GDM1 (cell line): ENCODE results near the gene GPHN.
"Not testable (repeated sequence)": the region's sequence is repeated elsewhere in the genome, so short reads cannot be mapped to it uniquely, and the experiment has no call there.

Experiments used
- DNase-seq: peaks from one replicate; lab custom pipeline; 2025; lab: John Stamatoyannopoulos, UW

GPHN gene

DNA sequence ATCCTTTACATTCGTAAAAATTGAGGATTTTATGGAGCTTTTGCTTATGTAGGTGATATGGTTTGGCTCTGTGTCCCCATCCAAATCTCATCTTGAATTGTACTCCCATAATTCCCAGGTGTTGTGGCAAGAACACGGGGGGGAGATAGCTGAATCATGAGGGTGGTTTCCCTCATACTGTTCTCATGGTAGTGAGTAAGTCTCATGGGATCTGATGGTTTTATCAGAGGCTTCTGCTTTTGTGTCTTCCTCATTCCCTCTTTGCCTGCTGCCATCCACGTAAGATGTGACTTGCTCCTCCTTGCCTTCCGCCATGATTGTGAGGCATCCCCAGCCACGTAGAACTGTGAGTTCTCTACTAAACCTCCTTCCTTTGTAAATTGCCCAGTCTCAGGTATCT lies 5.1 kb upstream of the GPHN start:
- not testable (repeated sequence) for DNase-seq

DNA sequence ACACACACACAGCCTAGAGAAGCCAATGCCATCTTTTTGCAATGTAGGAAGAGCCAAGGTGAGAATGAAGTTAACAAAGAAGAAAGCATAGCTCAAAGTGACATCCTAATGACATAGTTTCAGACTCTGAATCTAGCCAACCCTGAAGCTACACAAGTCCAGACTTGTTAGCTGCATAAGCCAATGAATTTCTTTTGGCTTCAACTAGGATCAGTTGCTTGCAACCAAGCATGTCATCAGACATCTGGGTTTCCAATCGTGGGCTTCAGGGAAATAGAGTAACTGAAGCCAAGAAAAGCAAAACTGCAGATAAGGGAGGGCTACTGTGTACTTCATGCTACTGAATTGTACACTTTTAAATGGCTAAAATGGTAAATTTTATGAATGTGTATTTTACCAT lies 4.4 kb upstream of the GPHN start:
- no peak for DNase-seq

DNA sequence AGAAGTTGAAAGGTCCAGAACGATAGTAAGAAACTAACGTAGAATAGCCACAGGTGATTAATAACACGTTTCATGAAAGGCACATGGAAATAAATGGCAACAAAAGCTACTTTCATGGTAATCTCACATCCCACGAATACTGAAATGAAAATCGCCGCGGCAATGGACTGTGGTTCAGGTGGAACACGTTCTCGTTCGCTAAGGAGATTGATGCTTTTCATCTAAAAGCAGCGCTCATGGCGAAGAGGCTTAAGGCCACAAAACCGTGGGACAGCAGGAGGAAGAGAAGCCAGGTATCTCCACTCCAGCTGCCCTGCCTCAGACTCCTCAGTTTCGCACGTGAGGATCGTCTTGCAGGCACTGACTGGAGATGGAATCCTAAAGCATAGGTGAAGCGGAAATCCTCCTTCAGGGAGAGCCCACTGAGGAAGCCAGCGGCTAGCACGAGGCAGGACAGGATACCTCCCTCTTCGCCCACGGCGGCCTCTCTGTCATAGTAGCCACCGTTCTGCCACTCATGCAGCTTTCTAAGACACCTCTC lies 696 bp upstream of the GPHN start:
- no peak for DNase-seq

DNA sequence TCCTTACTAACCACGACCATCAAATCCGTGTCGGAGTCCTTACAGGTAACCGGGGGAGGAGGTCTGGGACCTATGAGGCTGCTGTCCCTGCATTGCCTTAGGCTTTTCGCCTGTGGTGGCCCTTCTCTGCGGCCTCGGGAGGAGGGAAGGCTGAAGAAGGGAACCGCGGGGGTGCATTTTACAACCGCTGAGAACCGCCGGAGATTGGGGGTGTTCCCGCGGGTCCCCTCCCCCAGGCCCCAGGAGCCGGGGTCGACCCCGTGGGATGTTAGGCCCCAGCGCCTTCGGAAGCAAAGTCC lies 549 bp downstream of the GPHN start:
- DNase-seq, result no peak

DNA sequence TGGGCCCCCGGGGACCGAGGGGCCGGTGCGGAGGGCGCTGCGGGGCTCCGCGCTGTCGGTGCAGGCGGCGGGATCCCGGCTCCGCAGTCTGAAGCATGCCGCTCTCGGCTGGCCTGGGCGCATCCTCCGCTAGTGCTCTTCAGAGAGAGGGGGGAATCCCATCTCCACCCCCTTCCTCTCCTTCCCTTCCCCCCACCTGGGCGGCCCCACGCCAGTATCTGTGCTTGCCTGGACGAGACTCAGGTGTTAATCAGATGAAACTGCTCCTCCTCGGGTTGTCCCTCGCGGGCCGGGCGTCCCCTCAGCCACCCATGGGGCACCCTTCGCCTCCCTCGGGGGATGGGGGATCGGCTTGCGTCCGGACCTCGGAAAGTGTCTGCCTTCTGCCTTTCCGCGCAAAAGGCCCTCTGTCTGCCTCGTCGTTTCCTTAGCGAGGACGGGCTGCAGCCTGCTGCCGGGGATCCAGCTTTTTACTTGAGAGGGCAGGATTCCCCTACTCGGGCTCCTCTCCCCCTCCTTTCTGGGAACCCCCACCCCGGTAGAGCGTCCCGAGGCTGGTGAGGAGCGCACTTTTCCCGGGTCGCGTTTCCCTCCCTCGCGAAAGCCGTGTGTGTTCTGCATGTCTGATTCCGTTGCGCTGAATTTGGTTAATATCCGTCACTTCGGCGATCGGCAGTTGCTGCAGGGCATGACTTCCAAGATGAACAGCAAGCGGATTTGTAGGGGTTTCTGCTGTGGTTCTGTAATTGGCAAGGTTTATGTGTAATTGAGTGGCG lies 1.1 kb downstream of the GPHN start:
- no peak for DNase-seq

DNA sequence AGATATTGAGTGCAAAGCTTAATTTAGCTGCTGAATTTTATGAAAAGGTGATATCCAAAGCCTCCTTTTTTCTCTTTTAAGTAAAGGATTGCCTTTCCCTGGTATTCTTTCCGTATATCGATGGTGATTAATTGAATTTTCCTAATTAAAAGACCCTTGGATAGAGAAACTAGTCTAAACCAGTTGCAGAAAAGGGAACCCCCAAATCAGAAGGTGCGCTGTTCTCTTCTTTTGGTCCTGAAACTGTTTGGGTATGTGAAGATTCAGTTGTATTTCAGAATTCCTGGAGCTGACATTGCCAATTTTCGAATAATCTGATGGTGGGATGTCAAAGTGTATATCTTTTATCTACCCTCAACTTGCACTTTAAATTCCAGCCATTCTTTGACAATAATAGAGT lies 1.9 kb downstream of the GPHN start:
- no peak for DNase-seq

DNA sequence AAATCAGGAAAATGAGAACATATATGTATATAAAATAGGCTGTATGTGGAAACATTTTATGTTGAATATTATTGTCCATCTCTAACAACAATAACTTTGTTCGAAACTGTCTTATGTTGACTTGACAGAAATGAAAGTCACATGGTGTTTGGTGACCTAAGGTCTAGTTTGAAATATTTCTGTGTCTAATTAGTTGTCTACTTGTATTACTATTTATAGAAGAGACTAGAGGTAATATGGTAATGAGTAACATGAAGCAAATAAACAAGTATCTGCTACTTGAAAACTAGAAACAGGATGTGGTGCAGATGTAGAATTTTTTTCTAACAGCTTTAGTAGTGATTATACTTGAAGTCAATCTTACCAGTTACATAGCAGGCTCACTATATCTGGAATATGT lies 3.9 kb downstream of the GPHN start:
- no peak for DNase-seq

DNA sequence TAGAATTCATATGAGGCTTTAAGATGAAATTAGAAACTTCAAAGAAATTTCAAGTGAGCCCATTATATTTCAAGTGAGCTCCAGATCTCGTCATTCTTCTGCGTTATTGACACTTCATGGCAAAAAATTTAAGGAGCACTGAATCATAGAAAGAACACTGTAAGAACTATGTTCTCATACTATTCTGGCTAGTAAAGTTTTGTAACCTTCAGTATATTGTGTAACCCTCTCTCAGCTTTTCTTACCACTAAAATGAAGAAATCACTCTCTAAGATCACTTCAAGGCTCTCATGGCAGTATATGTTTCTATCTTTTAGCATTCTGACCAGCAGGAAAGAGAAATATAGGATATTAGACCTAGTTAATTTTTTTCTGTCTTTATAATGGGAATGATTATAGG lies 6.3 kb downstream of the GPHN start:
- no peak for DNase-seq

DNA sequence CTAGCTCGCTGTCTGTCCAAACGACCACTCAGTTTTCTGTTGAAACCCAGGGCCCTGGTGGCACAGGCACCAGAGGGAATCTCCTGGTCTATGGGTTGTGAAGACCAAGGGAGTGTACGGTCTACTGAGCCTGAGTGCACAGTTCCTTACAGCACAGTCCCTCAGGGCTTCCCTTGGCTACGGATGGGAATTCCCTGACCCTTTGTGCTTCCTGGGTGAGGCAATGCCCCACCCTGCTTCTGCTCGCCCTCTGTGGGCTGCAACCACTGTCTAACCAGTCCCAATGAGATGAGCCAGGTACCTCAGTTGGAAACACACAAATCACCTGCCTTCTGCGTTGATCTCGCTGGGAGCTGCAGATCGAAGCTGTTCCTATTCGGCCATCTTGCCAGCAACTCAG lies 22.6 kb downstream of the GPHN start:
- no peak for DNase-seq

DNA sequence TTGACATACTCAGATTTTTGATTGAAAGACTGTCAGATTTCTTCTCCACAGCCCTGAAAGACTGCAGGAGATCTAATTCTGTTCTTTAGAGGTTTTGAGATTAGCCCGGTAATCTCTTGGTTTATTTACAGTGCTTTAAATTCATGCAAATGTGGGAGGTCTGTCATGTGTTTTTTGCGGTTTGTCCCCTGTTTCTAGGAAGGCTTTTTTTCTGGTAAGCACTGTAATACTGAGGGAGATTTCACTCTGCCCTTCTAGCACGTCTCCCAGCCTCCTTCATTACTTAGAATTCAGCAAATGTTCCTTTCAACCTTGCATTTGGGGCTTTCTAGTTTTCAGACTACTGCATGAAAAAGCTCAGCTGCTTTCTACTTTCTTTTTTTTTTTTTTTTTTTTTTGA lies 31.1 kb downstream of the GPHN start:
- DNase-seq, result no peak

DNA sequence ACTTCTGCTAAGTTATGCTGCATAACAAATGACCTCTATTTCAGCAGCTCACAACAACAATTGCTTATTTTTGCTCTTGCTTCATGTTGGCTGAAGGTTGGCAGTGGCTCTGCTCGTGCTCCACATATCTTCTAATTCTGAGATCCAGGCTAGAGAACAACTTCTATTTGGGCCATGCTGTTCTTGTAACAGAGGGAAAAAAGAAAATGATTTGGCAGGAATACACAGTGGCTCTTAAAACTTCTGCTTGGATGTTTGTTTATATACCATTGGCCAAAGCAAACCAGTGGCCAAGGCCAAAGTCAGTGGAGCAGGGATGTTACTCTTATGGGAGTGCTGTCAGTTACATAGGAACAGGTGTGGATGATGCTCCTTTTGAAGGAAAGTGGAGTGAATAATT lies 32.1 kb downstream of the GPHN start:
- no peak for DNase-seq

DNA sequence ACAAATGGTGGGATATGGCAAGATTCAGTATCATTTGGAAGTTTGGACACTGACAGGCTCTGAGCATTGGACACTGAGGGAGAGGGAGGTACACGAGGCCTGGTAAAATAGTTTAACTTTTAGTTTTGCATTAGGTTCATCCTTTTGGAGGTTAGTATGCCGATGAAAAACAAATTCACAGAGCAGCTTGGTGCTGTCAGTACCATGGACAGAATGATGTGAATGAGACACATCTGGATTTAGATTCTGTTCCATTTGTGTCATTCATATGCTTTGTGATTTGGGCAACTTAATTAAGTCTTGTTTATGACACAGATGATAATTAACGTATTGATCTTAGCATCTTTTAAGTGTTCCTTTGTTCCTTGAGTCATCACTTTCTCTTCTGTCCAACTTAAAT lies 33.7 kb downstream of the GPHN start:
- no peak for DNase-seq

DNA sequence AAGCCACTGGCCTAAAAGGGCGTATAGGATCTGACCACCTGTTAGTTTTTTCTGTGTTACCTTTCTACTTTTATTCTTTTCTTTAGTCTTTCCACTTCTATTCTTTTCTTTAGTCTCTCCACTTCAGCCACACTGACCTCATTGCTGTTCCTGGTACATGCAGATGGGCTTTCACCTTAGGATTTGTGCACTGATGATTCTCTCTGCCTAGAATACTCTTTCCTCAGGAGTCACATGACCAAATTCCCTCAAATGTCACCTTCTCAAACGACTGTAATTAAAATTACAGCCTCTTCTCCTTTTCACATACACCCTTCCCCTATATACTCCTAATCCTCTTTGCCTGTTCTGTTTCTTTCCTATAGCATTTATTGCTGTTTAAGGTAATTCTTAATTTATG lies 36.0 kb downstream of the GPHN start:
- DNase-seq, result no peak

DNA sequence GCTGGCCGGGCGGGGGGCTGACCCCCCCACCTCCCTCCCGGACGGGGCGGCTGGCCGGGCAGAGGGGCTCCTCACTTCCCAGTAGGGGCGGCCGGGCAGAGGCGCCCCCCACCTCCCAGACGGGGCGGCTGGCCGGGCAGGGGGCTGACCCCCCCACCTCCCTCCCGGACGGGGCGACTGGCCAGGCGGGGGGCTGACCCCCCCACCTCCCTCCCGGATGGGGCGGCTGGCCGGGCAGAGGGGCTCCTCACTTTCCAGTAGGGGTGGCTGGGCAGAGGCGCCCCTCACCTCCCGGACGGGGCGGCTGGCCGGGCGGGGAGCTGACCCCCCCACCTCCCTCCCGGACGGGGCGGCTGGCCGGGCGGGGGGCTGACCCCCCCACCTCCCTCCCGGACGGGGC lies 37.2 kb downstream of the GPHN start:
- not testable (repeated sequence) for DNase-seq

DNA sequence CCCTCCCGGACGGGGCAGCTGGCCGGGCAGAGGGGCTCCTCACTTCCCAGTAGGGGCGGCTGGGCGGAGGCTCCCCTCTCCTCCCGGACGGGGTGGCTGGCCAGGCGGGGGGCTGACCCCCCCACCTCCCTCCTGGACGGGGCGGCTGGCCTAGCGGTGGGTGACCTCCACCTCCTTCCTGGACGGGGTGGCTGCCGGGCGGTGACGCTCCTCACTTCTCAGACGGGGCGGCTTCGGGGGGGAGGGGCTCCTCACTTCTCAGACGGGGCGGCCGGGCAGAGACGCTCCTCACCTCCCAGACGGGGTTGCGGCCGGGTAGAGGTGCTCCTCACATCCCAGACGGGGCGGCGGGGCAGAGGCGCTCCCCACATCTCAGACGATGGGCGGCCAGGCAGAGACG lies 37.8 kb downstream of the GPHN start:
- not testable (repeated sequence) for DNase-seq

DNA sequence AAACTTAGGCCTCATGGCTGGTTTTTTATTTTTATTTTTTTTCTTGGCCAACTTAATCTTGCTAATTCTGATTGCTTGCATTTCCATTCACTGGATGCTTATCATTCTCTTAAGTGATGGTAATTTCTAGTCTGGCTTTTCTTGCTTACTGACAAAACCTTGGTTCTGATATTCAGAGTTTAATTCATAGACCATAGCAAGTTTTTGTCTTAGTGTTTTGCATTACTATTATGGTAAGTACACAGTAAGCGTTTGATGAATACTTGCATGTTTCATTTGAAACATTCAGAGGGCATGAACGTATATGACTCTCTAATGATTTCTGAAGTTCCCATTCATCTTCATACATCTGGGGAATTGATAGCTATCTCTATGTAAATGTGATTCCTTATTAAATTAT lies 55.8 kb downstream of the GPHN start:
- DNase-seq, result no peak

DNA sequence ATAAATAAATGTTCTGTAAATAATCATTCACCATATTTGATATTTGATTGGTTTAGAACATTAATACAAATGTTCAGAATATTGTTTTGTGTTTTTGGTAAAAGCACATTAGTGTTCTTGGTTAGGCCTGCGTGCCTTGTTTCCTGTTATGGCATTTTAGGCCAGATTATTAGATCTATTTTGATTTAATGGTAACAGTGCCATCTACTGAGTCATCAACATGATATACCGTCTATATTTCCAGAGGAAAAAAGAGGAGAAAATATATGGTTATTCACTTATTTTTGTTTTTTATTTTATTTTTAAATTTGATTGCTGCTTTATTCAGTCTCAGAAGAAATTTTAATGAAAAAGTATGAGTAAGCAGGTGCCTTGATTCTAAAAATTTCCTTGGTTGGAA lies 60.3 kb downstream of the GPHN start:
- DNase-seq, result no peak

DNA sequence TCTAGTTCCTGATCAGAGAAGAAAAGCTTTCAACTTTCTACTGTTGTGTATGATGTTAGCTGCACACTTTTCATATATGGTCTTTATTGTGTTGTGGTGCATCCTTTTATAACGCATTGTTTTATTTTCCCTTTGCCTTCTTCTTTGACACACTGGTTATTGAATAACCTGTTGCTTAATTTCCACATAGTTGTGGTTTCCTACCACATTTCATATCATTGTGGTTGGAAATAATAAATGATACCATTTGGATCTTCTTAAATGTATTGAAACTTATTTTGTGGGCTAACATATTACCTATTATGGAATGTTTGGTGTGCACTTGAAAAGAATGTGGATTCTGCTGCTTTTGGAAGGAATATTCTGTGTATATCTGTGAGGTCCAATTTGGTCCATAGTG lies 64.9 kb downstream of the GPHN start:
- no peak for DNase-seq

DNA sequence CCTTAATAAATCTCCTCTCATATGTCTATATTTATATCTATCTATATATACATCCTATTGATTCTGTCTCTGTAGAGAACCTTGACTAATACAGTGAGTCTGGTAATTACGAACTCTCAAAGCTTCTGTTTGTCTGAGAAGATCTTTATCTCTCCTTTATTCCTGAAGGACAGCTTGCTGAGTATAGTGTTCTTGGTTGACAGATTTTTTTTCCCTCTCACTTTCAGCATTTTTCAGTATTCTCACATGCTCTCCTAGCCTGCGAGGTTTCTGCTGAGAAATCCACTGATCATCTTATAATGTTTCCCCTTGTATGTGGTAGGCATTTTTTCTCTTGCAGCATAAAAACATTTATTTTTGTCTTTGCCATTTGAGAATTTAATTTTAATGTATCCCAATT lies 67.1 kb downstream of the GPHN start:
- no peak for DNase-seq

DNA sequence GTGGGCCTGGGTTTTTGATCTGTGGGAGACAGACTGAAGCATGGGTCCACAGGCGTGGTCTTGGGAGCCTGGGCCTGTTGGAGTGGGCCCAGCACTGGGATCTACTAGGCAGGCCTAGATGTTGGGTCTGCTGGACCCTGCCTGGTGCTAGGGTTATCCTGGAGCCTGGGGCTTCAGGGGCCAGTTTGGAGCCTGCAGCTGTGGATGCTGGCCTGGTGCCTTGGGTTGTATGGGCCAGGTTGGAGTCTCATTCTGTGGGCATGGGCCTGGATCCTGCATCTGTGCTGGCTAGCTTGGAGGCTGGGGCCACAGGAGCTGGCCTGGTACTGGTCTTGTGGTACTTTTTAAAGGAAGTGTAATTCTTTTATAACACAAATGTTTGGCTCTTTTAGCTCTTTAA lies 68.0 kb downstream of the GPHN start:
- no peak for DNase-seq

DNA sequence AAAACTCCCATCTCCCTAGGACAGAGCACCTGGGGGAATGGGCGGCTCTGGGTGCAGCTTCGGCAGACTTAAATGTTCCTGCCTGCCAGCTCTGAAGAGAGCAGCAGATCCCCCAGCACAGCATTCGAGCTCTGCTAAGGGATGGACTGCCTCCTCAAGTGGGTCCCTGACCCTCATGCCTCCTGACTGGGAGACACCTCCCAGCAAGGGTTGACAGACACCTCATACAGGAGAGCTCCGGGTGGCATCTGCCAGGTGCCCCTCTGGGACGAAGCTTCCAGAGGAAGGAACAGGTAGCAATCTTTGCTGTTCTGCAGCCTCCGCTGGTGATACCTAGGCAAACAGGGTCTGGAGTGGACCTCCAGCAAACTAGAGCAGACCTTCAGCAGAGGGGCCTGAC lies 79.8 kb downstream of the GPHN start:
- not testable (repeated sequence) for DNase-seq

DNA sequence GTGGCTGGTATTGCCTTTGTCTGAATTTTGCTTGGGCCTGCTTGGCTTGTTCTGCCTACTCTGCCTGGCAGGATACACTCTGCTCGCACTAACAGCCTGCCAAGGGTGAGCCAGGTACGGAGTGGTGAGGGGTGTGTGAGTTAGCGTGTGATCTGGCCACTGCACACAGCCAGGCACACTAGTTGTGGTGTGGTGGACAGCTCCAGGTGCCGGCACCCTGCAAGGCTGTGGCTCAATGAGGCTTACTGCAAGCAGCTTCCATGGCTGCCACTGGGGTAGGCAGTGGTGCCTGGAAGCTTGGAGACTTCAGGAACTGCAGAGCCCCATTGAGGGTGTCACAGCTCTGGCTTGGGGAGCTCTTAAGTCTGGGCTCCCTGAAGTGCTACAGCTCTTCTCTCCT lies 87.4 kb downstream of the GPHN start:
- no peak for DNase-seq

DNA sequence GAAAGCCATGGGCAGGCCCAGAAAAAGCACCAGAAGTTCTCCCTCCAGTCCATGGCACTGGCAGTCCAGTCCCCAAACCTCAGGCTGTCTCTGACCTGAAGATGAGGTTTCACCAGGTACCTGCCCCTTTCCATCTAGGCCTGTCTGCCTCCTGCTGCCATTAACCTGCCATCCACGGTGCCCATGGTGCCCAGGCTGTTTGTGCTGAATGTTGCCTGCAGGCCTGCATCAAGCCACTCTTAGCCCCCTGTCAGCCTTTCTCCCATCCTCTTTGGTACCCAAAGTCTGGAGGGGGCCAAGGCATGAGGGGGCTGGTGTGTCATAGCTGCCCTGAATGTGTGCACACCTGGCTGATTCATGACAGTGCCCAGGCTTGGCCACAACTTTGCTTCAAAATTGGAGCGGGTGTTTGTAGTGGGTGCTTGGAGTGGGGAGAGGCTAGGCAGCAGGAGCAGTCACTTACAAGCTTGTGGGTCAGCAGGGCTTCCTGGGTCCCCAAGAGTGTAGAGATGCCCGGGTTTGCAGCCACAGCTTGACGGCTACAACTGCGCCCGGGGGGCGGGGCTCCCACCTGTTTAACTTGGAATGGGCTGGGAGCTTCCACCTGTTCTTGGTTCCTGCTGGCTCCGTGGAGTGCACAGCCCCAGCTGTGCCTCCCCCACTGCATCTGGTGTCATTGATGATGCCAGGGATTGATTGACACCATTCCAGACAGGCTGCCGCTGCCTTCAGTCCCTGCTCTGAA lies 88.5 kb downstream of the GPHN start:
- DNase-seq, result no peak

DNA sequence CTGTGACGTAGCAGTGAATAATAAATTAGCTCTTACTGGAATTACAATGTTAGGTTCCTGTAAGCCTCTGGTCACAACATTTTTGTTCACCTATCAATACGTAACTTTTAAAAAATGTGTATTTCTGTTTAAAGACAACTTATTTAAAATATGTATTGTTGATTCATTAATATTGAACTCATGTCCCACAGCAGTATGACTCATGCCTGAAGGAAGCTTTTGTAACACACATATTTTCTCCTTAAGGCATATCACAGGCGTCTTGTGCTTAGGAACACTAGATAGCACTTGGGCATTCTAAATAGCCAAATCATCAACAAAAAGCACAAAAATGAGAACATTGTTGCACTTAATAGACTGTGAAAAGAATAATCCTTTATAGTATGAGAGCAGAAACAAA lies 92.5 kb downstream of the GPHN start:
- DNase-seq, result no peak
